ENCODE results near the gene LRRC30.

LRRC30 gene

GRCh38 chr18:7237673-7238272 lies 6.9 kb downstream of the LRRC30 start:
- no peak for DNase-seq (ENCODE audit: low read depth)

- DNase-seq (ENCODE audit: low read depth), result no peak
These were observed 12.0 kb downstream of the LRRC30 start for GRCh38 chr18:7242926-7243325.

GRCh38 chr18:7248877-7249276 lies 18.0 kb downstream of the LRRC30 start:
- no peak for DNase-seq (ENCODE audit: low read depth)

GRCh38 chr18:7254163-7254562 lies 23.3 kb downstream of the LRRC30 start:
- DNase-seq (ENCODE audit: low read depth), result no peak

GRCh38 chr18:7255054-7255453 lies 24.2 kb downstream of the LRRC30 start:
- DNase-seq (ENCODE audit: low read depth), result no peak

- DNase-seq (ENCODE audit: low read depth), result no peak
These were observed 24.8 kb downstream of the LRRC30 start for GRCh38 chr18:7255643-7256042.

GRCh38 chr18:7256618-7257425 lies 25.9 kb downstream of the LRRC30 start:
- no peak for DNase-seq (ENCODE audit: low read depth)

GRCh38 chr18:7257426-7257740 lies 26.5 kb downstream of the LRRC30 start:
- no peak for DNase-seq (ENCODE audit: low read depth)

GRCh38 chr18:7259475-7259874 lies 28.6 kb downstream of the LRRC30 start:
- DNase-seq (ENCODE audit: low read depth), result no peak

- DNase-seq (ENCODE audit: low read depth), result no peak
These were observed 30.3 kb downstream of the LRRC30 start for GRCh38 chr18:7261199-7261598.

GRCh38 chr18:7267973-7268372 lies 37.1 kb downstream of the LRRC30 start:
- no peak for DNase-seq (ENCODE audit: low read depth)

GRCh38 chr18:7269942-7270341 lies 39.1 kb downstream of the LRRC30 start:
- no peak for DNase-seq (ENCODE audit: low read depth)

GRCh38 chr18:7272311-7273049 lies 41.6 kb downstream of the LRRC30 start:
- no peak for DNase-seq (ENCODE audit: low read depth)

GRCh38 chr18:7273301-7273921 lies 42.5 kb downstream of the LRRC30 start:
- no peak for DNase-seq (ENCODE audit: low read depth)

- no peak for DNase-seq (ENCODE audit: low read depth)
These were observed 50.7 kb downstream of the LRRC30 start for GRCh38 chr18:7281579-7281978.

Measured in stimulated activated CD8-positive, alpha-beta memory T cell treated with anti-CD3 and anti-CD28 coated beads, Interleukin-4, amount 100 ng/mL, for 24 hours (primary cell).